Muscle of leg (tissue), 9 donors: ENCODE measurements around the gene OR10X1. TPM values are rescaled to one million over a fixed set of nuclear protein-coding genes. Genes with fewer than 3 reads are reported as not detected.

Source experiments
- polyA plus RNA-seq, 8 donors: library from polyadenylated mRNA; unstranded; fragments of 120-200 nt; gene quantifications; one replicate each; pipeline versions ENCODE4 v1.2.1 to v1.2.3, GENCODE V29; 2013; ENCODE audit warnings: inconsistent platforms in 1 of 8, low replicate concordance in 1 of 8; ENCODE audit not compliant: insufficient read length in 8 of 8, insufficient read depth in 1 of 8
- total RNA-seq: library from RNA; stranded (reverse); fragments of 120-200 nt; gene quantifications from one replicate; pipeline ENCODE4 v1.2.4, GENCODE V29; 2013

Gene OR10X1
- total and polyA plus RNA-seq, 9 donors: not detected

Other genes starting within 250 kb of the OR10X1 start
- 0.09 TPM for gene CD1B, start 248.4 kb downstream of the OR10X1 start, total RNA-seq
- gene CD1B, start 248.4 kb downstream of the OR10X1 start, polyA plus RNA-seq: not detected
- gene CD1E, start 226.0 kb downstream of the OR10X1 start, total RNA-seq: 0.18 TPM
- under 1 TPM in 5 of 8 donors, not detected in 3; 0.10 to 0.24 (median 0.16) TPM for gene CD1E, start 226.0 kb downstream of the OR10X1 start, polyA plus RNA-seq
- gene OR10T2, start 180.4 kb downstream of the OR10X1 start, total RNA-seq: not detected
- gene OR10T2, start 180.4 kb downstream of the OR10X1 start, polyA plus RNA-seq: not detected
- not detected for gene OR10K2, start 153.7 kb downstream of the OR10X1 start, total RNA-seq
- under 1 TPM in 1 of 8 donors, not detected in 7; 0.31 TPM for gene OR10K2, start 153.7 kb downstream of the OR10X1 start, polyA plus RNA-seq
- gene OR10K1, start 118.1 kb downstream of the OR10X1 start, total RNA-seq: not detected
- under 1 TPM in 3 of 8 donors, not detected in 5; 0.03 to 0.10 (median 0.04) TPM for gene OR10K1, start 118.1 kb downstream of the OR10X1 start, polyA plus RNA-seq
- not detected for gene OR10R2, start 107.7 kb downstream of the OR10X1 start, total RNA-seq
- under 1 TPM in 1 of 8 donors, not detected in 7; 0.70 TPM for gene OR10R2, start 107.7 kb downstream of the OR10X1 start, polyA plus RNA-seq
- not detected for gene OR6Y1, start 25.5 kb downstream of the OR10X1 start, total RNA-seq
- gene OR6Y1, start 25.5 kb downstream of the OR10X1 start, polyA plus RNA-seq: not detected
- gene OR6P1, start 9.3 kb downstream of the OR10X1 start, total RNA-seq: not detected
- not detected for gene OR6P1, start 9.3 kb downstream of the OR10X1 start, polyA plus RNA-seq
- not detected for gene OR10Z1, start 25.4 kb upstream of the OR10X1 start, total RNA-seq
- under 1 TPM in 5 of 8 donors, not detected in 3; 0.04 to 0.14 (median 0.09) TPM for gene OR10Z1, start 25.4 kb upstream of the OR10X1 start, polyA plus RNA-seq
- 1.2 TPM for gene SPTA1, start 106.8 kb upstream of the OR10X1 start, total RNA-seq
- 1 to 10 TPM in 7 of 8 donors, under 1 TPM in 1; 0.99 to 5.6 (median 2.7) TPM for gene SPTA1, start 106.8 kb upstream of the OR10X1 start, polyA plus RNA-seq
- gene OR6K2, start 120.8 kb upstream of the OR10X1 start, total RNA-seq: not detected
- not detected for gene OR6K2, start 120.8 kb upstream of the OR10X1 start, polyA plus RNA-seq
- not detected for gene OR6K3, start 140.8 kb upstream of the OR10X1 start, total RNA-seq
- not detected for gene OR6K3, start 140.8 kb upstream of the OR10X1 start, polyA plus RNA-seq
- gene OR6K6, start 174.8 kb upstream of the OR10X1 start, total RNA-seq: not detected
- gene OR6K6, start 174.8 kb upstream of the OR10X1 start, polyA plus RNA-seq: not detected
- not detected for gene OR6N1, start 192.3 kb upstream of the OR10X1 start, total RNA-seq
- gene OR6N1, start 192.3 kb upstream of the OR10X1 start, polyA plus RNA-seq: not detected
- gene OR6N2, start 201.3 kb upstream of the OR10X1 start, total RNA-seq: not detected
- not detected for gene OR6N2, start 201.3 kb upstream of the OR10X1 start, polyA plus RNA-seq